Endometrial microvascular endothelial cells (primary cell): ENCODE measurements around the gene SALL4. TPM values are rescaled to one million over a fixed set of nuclear protein-coding genes. Genes with fewer than 3 reads are reported as not detected.
"Not testable (repeated sequence)": the region's sequence is repeated elsewhere in the genome, so short reads cannot be mapped to it uniquely, and the experiment has no call there.

ENCODE experiments used
- in situ Hi-C: cut with HindIII; loops from 2 replicates; pipeline ENCODE4 v1.10.0; 2017; ENCODE audit warnings: low sequenced_read_pairs, low pct_unique_long_range_greater_than_20kb; ENCODE audit errors: inconsistent ontology term
- total RNA-seq: library from RNA; depleted of rRNA; stranded (reverse); fragments of >200 nt; gene quantifications from one replicate; pipeline ENCODE4 v1.2.3, GENCODE V29; 2015; ENCODE audit errors: inconsistent ontology term

The SALL4 gene
- total RNA-seq, 1 donor from 2014 or later, result not detected

DNA sequence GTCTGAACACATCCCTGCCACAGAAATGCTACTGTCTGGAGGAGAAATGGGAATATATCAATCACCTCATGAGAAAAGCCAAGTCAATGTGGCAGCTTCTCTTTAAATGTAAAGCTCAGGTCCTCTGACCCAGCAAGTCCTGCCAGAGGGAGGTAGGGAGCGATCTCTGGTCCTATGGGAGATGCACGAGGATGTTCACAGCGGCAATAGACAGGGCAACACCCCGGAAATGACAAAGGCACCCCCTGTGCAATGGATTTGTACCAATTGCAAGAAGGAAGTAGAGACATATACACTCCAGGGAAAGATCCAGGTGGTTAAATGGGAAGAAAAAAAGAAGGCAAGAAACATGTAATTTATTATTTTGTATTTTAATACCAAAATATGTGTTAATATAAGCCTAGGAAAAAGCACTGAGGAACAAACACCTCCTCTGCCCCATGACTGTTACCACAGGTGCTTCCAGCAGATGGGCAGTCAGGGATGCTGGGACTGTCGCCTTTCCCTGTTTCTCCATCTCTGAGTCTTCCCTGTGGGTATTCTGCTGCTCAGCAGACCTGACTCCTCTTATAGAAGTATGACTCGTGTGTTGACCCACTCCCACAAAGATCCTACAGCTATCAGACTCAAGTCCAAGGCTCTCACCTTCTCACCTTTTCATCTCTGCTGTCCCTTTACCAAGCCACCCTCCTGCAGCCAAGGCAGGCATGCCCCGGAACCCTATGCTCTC is 55.0 kb downstream of the SALL4 start:
- in situ Hi-C loops, result no loop called here

DNA sequence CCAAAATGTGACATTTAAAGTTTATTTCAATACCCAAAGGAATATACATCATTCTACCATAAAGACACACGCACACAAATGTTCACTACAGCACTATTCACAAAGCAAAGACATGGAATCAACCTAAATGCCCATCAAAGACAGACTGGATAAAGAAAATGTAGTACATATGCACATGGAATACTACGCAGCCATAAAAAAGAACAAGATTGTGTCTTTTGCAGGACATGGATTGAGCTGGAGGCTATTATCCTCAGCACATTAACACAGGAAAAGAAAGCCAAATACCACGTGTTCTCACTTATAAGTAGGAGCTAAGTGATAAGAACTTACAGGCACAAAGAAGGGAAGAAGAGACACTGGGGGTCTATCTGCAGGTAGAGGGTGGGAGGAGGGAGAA is 56.5 kb downstream of the SALL4 start:
- in situ Hi-C loops, result no loop called here

DNA sequence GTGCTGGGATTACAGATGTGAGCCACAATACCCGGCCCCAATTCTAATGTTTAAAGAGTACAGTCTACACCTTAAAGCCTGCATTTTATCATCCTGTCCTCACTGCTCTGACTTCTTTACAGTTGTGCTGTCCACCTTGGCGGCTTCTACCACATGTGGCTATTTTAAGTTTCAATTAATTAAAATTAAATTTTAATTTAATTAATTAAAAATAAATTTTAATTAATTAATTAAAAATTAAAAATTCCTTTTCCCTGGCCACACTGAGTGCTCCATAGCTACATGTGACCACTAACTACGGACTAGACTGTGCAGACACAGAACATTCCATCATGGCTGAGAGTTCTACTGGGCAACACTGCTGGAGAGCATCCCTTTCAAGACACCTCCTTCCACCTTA is 61.5 kb downstream of the SALL4 start:
- in situ Hi-C loops, result no loop called here

DNA sequence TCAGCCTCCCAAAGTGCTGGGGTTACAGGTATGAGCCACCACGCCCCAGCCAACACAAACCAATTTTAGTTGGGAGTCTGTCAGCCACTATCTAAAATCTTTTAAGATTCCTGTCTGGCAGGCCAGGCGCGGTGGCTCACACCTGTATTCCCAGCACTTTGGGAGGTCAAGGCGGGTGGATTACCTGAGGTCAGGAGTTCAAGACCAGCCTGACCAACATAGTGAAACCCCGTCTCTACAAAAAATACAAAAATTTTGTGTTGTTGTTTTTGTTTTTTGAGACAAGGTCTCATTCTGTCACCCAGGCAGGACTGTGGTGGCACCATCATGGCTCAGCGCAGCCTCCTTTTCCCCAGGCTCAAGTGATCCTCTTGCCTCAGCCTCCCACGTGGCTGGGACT is 62.0 kb downstream of the SALL4 start:
- in situ Hi-C loops, result not testable (repeated sequence)

DNA sequence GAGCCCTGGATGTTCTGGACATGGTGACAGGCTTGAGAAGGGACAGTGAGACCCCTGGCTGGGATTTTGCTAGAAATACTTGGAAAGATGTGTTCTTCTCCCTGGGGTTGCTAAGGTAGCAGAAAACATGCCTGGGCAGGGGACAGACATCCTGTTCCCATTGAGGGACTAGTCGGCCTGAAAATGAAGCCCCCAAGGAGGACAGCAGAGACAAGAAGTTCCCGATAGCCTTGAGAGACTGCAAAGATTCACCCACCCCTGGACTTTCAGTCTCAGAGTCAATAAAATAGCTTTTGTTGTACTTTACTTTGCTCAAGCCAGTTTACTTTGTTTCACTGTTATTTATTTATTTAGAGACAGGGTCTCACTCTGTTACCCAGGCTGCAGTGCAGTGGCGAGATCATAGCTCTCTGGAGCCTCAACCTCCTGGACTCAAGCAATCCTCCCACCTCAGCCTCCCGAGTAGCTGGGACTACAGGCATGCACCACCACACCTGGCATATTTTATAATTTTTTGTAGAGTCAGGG is 62.5 kb downstream of the SALL4 start:
- in situ Hi-C loops, result no loop called here

DNA sequence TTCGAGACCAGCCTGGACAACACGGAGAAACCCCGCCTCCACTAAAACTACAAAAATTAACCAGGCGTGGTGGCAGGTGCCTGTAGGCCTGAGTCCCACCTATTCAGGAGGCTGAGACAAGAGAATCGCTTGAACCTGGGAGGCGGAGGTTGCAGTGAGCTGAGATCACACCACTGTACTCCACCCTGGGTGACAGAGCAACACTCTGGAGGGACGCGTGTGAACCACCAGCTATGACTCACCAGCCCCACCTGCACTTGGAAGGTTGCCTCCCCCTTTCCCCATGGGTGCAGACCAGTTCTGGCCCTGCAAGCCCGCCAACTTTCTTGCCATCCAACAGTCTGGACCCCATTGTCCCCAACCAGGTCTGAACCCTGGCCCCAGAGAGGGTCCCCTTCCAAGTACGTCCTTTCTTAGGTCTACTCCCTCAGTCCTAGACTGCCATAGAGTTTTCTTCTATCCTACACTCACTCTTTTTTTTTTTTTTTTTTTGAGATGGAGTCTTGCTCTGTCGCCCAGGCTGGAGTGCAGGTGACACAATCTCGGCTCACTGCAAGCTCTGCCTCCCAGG is 63.4 kb downstream of the SALL4 start:
- in situ Hi-C loops, result no loop called here

DNA sequence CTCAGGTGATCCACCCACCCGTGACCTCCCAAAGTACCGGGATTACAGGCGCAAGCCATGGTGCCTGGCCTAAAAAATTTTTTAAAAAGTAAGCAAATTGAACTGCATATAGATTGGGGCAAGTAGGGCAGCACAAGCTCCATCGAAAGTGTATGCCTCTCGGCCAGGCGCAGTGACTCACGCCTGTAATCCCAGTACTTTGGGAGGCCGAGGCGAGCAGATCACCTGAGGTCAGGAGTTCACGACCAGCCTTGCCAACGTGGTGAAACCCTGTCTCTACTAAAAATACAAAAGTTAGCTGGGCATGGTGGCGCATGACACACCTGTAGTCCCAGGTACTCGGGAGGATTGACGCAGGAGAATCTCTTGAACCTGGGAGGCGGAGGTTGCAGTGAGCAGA is 64.1 kb downstream of the SALL4 start:
- in situ Hi-C loops, result not testable (repeated sequence)

DNA sequence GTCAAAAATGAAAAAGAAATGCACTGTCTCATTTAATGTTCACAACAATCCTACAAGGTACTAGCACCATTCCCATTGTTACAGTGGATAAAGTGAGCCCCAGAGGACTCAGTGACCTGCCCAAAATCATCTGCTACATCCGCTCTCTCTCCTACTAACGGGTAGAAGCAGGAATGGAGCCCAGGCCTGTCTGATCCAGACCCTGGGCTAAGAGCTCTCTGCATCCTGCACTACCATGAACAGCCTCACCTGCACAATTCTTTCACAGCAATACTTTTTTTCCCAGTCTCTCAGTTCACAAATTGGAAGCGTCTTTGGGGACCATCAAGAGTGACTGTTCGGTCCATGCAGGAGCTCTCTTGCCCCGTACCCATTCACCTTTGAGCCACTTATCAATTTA is 65.4 kb downstream of the SALL4 start:
- in situ Hi-C loops, result no loop called here

DNA sequence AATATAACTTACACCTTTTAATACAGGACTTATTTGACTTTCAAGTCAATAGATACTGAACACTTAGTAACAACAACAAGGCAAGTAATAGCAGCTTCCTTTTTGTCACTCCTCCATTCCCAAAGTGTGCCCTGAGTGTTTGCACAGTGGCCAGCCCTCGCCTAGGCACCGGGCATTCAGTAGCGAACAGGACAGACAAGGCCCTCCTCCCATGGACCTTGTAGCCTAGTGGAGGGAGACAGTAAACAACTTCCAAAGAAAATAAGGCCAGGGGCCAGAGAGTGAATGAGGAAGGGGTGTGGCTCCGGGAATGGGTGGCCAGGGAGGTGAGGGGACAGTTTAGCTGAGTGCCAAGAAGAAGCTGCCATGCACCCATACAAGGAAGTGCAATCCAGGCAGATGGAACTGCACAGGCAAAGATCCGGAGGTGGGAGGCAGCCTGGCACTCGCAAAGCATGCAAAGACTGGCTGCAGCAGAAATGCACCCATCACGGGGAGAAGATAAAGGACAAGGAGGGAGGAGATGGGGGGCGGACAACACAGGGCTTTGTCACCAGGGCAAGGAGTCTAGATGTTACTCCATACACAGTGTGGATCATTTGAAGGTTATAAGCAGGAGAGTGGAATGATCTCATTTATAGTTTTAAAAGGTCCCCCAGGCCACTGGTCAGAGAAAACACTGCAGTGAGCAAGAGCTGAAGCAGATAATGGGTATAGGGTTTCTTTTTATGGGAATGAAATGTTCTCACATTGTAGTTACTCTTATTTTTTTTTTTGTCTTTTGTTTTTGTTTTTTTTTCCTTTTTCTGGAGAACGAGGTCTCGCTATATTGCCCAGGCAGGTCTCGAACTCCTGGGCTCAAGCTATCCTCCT is 66.4 kb downstream of the SALL4 start:
- in situ Hi-C loops, result no loop called here

DNA sequence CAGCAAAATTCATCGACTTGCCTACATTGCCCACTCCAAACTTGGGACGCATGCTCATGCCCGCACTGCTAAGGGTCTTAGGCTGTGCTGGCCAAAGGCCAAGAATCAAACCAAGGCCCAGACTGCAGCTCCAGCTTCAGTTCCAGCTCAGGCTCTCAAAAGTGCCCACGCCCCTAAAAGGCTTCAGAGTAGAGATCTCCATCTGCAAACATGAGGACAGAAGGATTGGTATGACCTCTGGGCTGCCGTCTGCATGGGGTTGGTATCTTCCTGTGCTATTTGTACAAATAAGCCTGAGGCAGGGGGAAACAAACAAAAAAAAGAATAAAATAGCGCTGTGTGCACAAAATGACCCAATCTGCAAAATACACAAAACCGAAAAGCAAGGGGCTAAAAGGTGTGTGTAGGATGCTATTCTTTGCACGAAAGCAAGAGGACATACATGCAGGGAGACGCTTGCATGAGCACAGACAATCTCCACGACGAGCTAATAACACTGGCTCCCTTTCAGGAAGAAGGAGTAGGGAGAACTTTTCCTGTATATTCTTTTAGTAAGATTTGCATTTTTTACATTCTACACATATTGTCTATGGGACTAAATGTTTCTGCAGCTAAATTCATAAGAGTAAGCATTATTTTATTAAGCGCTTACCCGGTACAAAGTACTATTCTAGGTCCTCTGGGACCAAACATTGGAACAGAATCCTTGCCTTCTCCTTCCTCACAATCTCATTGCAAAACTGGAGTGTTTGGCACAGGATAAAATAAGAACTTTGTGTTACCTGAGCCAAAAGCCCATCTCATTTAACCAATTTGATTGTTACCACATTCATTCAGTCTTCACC is 67.2 kb downstream of the SALL4 start:
- in situ Hi-C loops, result no loop called here

DNA sequence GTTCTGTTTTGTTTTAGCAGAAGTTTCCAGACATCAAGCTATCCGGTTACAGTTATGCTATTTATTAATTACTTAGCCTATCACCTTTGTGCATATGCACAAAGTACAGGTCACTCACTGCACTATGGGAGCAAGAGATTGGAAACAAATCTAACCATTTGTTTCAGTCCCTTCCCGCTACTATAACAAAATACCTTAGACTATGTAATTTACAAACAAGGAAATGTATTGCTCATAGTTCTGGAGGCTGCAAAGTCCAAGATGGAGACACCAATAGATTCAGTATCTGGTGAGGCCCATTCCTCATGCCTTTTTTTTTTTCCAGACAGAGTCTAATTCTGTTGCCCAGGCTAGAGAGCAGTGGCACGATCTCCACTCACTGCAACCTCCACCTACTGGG is 69.3 kb downstream of the SALL4 start:
- in situ Hi-C loops, result no loop called here

Other genes with a start within 250 kb of the SALL4 start
- 29.7 TPM for gene ATP9A, start 34.1 kb downstream of the SALL4 start, total RNA-seq